Gastrocnemius medialis (tissue), 4 donors: ENCODE measurements around the gene PDE1C.

Experiments
- POLR2A ChIP-seq, 2 donors: fragments of 450-650 bp; IDR thresholded peaks; one replicate each; pipeline ENCODE4 v1.6.1; 2017; ENCODE audit warnings: antibody characterized with exemption in 2 of 2, mild to moderate bottlenecking in 2 of 2, moderate library complexity in 2 of 2
- TF ChIP-seq, protein P1 (sequence below), 5 experiments: fragments of 450-650 bp in 3 of 5; fragments of 200-600 bp in 2 of 5; sonication (generic) in 2 of 5; IDR thresholded peaks in 4 of 5; conservative IDR thresholded peaks in 1 of 5; 1 replicate in 4 of 5; 2 replicates in 1 of 5; pipeline ENCODE4 v1.5.1; 2016 to 2019; ENCODE audit warnings: antibody characterized with exemption in 5 of 5, mild to moderate bottlenecking in 3 of 5, moderate library complexity in 3 of 5

DNA sequence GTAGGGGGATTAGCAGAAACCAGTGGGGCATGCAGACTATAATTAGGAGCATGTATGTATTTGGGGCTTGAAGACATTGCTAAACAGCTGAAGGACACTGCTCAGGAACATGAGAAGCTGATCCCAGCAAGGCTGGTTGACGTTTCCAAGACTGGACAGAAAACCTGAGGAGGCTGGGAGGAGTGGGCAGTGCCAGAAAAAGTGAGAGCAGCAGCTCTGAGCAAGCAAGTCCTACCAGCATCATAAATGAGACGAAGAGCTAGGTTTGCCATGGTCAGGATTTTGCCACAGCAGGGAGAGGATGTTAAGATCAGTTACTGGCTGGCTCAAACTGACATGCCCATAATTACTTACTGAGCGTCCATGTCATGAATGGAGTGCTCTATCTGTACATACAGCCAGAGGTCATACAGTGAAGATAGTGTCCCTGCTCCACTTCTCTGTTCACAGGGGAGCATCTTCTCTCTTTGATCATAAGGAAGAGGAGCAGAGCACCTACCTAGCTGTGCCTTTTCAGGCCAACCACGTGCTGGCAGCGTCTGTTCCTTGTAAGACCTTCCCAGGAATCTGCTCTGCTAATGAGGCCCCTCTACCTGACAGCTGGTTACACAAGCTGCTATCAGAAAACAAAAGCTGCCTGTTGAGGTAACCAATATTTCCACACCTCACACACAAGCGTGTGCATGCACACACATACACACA is 44.7 kb downstream of the PDE1C start:
- TF ChIP-seq, protein P1, sequence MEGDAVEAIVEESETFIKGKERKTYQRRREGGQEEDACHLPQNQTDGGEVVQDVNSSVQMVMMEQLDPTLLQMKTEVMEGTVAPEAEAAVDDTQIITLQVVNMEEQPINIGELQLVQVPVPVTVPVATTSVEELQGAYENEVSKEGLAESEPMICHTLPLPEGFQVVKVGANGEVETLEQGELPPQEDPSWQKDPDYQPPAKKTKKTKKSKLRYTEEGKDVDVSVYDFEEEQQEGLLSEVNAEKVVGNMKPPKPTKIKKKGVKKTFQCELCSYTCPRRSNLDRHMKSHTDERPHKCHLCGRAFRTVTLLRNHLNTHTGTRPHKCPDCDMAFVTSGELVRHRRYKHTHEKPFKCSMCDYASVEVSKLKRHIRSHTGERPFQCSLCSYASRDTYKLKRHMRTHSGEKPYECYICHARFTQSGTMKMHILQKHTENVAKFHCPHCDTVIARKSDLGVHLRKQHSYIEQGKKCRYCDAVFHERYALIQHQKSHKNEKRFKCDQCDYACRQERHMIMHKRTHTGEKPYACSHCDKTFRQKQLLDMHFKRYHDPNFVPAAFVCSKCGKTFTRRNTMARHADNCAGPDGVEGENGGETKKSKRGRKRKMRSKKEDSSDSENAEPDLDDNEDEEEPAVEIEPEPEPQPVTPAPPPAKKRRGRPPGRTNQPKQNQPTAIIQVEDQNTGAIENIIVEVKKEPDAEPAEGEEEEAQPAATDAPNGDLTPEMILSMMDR (IDR thresholded peaks at IDR 0.05 in 4 of 5, conservative IDR thresholded peaks at IDR 0.05 in 1 of 5): no peak
- TF ChIP-seq POLR2A (IDR thresholded peaks at IDR 0.05): no peak
